ENCODE data around the gene RINL.

Gene RINL

GRCh38 chr19:38848299-38849146 lies 29.6 kb downstream of the RINL start:
- no peak for FAIRE-seq

- no peak for FAIRE-seq
Measured at GRCh38 chr19:38846097-38846496, 32.0 kb downstream of the RINL start.

- no peak for FAIRE-seq
Measured at GRCh38 chr19:38845374-38846024, 32.6 kb downstream of the RINL start.

GRCh38 chr19:38844093-38844686 lies 33.9 kb downstream of the RINL start:
- FAIRE-seq, result no peak

GRCh38 chr19:38843175-38843758 lies 34.8 kb downstream of the RINL start:
- FAIRE-seq, result no peak

- no peak for FAIRE-seq
Measured at GRCh38 chr19:38842439-38843174, 35.5 kb downstream of the RINL start.

GRCh38 chr19:38841787-38842438 lies 36.2 kb downstream of the RINL start:
- FAIRE-seq, result no peak

- no peak for FAIRE-seq
Measured at GRCh38 chr19:38841180-38841766, 36.8 kb downstream of the RINL start.

- no peak for FAIRE-seq
Measured at GRCh38 chr19:38840583-38840968, 37.5 kb downstream of the RINL start.

GRCh38 chr19:38839816-38840582 lies 38.1 kb downstream of the RINL start:
- FAIRE-seq, result no peak

GRCh38 chr19:38838986-38839761 lies 38.9 kb downstream of the RINL start:
- no peak for FAIRE-seq

GRCh38 chr19:38838208-38838985 lies 39.7 kb downstream of the RINL start:
- no peak for FAIRE-seq

- FAIRE-seq, result no peak
Measured at GRCh38 chr19:38837656-38838121, 40.4 kb downstream of the RINL start.

GRCh38 chr19:38836983-38837626 lies 41.0 kb downstream of the RINL start:
- FAIRE-seq, result no peak

- no peak for FAIRE-seq
Measured at GRCh38 chr19:38836159-38836982, 41.7 kb downstream of the RINL start.

GRCh38 chr19:38834590-38834989 lies 43.5 kb downstream of the RINL start:
- FAIRE-seq, result no peak

- no peak for FAIRE-seq
Measured at GRCh38 chr19:38834104-38834490, 44.0 kb downstream of the RINL start.

- FAIRE-seq, result no peak
Measured at GRCh38 chr19:38833092-38833425, 45.0 kb downstream of the RINL start.
